HG02852 (cell line): Measurements from ENCODE around the gene NCKAP5.
A peak's percentile ranks its signal among the peaks of the same experiment; 100 is the strongest.

ENCODE experiments used
- ATAC-seq: cut with Tn5 transposase; IDR thresholded peaks from one replicate; pipeline ENCODE4 v1.9.1; 2021; ENCODE audit warnings: mild to moderate bottlenecking, moderate library complexity; ENCODE audit not compliant: unreplicated experiment

NCKAP5 gene

DNA sequence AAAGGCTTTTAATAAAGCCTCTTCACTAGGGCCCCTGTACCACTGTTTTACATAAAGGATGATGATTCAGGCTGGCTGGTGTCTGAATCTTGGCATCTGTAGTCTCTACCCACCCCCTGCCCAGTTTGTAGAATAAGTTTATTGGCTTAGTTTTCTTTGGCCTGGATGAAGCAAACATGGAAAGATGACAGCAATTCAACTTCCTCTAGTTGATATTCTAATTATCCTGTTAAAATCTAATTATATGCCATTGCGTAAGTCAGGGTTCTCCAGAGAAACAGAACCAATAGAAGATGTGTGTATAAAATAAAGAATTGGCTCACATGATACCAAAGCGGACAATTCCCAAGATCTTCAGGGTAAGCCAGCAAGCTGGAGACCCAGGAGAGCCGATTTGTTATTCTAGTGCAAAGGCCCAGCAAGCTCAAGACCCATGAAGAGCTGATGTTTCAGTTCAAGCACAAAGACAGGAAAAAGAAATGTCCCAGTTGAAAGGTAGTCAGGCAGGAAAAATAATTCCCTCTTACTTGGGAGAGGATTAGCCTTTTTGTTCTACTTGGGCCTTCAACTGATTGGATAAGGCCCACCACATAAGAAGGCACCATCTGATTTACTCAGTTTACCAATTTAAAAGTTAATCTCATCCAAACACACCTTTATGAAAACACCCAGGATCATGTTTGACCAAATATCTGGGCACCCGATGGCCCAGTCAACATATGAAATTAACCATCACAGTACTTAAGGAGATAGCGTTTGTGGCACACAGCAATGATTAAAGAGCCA, 815.6 kb downstream of the NCKAP5 start:
- no peak for ATAC-seq

DNA sequence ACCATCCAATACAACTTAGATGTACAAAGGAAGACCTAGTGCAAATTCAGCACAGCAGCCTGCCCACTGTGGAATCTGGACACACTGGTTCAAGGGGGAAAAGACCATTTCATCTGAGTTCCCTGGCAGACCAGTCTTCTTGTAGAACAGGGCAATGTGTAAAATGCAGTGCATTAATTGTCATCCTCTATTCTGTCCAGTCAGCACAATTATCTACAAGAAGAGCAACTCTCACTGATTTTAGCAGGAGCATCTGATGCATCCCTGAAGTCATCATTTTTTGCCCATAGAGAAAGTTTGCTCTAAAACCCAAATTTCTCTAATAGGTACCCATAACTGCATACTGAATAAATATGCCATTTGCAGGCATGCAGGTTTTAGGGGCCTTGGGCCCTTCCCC, 816.4 kb downstream of the NCKAP5 start:
- no peak for ATAC-seq

DNA sequence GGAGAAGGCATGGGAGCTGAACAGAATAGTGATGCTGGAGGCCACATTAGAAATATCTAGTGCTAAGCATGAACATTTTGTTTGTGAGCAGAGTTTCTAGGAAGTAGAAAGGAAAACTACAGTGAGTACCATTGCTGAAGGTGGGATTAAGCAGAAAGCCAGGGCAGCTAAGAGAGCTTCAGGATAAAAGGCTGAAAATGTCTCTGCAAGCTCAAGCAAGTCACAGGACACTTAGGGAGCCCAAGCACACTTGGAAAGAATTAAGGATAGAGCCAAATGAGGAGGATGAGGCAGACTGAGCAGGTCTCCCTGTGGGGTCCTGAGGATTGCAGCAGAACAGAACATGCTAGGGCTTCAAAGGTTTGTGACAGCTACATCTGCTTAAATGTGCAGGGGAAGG, 817.7 kb downstream of the NCKAP5 start:
- no peak for ATAC-seq

DNA sequence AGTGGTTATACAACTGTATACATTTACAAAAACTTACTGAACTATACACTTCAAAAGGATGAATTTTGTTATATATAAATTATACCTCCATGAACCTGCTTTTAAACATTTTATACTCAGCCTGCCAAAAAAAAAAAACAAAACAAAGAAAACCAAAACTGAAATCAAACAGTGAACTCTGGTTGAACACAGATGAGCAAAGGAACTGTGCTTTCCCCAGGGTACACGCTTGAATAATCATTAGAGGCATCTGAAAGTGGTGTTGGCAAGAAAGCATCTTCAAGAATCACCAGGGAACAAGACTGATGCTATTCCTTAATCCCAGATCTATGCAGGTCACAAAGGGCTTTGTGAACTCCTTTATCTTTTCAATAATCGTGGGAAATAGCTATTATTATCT, 821.2 kb downstream of the NCKAP5 start:
- peak; percentile 74 for ATAC-seq

DNA sequence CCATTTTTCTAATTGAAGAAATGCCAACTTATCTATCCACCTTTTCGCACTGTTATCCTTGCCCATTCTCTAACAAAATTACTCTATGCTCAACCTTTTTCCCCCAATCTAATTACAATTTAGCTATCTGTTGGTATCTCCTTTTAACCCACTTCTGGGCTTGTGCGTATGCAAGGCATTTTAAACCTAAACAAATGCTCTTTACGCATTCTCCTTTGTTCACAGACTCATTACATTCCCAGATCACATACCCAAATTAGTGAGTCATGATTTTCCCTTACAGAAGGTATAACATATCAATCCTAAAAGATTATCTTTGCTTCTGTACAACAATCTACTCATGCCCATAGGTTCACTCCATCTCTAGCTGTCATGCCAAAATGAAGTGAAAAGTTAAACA, 826.5 kb downstream of the NCKAP5 start:
- ATAC-seq = no peak

DNA sequence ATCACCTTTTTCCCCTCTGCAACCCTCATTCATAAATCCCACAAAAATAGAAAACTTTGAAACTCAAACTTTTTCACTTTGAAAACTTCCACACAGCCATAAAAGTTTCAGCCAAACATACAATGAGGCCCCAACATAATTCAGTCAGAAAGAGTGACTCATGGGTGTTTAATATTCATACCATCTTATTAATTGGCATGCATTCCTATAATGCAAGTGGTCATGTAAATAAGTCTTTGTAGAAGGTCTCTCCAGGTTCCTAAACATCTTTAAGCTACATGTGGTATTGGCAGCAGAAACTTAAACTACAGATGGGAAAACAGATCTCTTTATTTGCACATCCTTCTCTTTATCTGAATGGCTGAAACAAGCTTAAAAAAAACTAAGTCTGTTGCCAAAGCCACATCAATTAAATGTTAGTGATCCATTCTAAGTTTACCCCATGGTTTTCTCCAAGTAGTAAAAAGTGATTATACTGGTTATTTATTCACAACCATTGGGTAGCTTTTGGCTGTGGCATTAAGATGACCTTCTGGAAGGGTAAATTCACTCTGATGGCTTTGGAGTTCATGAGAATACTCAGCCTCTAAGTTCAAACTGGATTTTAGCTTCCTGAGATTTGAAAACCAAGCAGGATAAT, 828.1 kb downstream of the NCKAP5 start:
- no peak for ATAC-seq

DNA sequence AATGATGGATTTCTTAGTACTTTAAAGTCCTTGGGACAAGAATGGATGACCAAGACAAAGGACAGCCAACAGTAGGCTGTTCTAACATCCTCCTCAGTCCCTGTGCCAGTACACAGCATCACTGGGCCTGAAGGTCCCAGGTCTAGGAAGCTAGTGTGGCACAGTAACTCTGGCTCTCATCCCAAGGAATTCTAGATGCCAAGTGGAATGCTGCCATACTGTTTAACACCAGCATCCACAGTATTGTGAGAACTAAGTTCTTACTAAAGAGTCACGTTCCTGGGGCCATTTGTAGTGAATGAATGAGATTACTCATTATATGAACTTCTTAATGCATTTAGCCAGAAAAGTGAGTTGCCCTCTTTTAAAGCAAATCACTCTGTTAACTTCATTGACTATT, 830.0 kb downstream of the NCKAP5 start:
- no peak for ATAC-seq

DNA sequence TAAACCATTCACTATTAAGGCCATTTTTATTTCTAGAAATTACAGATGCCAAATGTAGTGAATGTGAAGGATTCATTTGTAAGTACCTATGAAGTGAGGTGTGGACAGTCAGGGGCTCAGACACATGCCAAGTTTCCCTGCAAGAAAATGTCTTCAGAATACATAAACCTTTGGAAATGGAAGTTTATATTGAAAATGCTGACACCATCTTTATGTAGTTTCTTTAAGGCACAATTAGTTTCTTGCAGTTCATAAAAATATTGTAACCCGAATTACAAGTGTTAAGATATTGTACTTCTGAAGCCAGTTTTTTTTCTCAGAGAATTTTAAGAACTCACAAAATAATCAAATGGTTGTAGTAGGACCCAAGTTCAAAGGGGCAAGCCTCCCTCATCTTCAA, 832.2 kb downstream of the NCKAP5 start:
- no peak for ATAC-seq

DNA sequence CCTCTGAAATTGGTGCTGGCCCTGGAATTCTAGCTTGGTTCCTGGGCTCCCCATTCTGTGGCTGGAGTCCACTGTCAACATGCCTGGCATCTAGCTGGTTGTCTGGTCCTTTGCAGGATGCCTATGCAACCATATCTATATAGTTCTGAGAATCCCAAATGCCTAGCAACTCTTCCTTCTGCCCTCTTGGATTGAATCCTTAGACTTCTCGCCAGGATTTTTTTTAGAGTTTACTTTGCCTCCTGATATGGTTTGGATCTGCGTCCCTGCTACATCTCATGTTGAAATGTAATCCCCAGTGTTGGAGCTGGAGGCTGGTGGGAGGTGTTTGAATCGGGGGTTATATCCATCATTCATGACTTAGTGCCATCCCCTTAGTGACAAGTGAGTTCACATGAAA, 833.3 kb downstream of the NCKAP5 start:
- no peak for ATAC-seq

DNA sequence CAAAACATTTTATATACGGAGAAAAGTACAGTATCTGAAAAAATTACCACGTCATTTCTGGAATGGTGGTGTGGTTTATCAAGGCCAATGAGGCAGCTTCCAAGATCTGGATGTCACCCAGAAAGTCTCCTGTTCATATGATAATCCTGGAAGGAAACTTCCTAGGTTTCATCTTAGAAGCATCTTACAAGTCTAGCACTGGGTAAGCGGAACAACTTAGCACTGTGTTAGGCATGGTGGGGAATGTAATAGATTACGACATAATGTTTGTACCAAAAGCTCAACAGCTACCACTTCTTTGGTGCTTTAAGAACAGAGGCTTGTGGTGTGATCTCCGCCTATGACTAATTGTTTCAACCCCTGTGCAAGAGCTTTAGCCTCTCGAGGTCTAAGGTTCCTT, 835.2 kb downstream of the NCKAP5 start:
- no peak for ATAC-seq

DNA sequence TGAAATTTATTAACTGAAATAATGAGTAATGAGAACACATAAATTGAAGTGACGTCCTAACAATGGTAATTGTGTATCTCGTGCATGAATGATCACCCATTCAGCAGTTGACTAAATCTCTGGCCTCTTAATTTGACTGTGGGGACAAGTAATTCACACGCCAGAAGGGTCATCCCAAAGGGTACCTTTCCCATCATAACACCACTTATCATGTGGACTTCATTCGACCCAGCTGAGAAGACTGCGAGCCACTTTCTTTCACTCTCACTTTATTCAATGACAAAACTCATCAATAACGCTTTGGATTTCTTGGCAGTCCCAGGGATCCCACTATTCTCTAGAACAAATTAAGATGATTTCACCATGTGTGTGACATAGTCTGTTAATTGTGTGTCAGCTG, 835.6 kb downstream of the NCKAP5 start:
- ATAC-seq = no peak

DNA sequence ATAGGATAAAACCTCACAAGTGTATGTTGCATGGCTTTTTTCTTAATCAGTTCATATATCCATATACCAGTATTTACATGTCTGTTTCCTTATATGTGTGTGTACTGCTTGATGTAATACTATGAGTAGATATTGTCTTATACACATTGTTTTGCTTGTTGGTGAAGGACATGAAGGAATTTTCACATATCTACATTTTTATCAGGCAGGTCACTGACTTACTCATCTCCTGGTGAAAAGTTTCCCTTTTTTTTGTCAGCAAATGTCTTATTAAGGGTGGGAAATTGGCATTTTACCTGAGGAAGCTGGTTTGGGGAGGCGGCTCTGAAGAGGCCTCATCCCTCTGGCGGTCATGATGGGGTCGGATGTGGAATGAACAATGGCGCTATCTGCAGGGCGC, 836.8 kb downstream of the NCKAP5 start:
- no peak for ATAC-seq

DNA sequence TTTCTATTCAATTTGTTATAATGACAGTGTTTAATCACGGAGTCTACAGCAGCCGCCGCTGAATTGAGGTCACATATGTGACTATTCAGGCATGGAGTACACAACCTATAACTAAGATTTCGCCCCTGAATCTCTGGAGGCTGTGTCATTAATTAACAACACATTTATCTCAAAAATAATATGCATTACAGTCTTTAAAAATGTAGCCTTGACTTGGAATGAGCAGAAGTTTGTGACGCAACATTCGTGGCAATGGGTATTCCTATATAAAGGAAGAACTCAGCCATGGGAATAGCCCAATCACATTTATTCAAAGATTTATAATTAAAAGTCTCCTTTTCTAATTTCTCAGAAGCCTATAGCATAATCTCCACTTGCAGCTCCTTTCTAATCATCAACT, 837.7 kb downstream of the NCKAP5 start:
- no peak for ATAC-seq

DNA sequence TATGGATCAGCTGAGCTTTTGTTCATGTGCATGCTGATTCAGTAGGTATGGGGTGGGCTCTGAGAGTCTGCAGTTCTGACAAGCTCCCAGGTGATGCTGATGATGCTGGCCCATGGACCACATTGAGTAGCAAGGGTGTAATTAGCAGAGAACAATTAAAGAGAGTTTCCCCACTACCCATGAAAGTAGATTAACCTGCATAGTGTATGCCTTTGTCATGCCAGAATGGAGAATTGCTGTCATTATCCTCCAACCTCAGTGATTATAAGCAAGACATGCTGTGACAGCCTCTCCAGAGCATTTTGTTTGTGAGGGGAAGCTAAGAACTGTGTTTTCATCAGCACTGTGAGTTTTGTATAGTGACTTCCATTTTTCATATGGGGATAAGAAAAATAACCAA, 838.7 kb downstream of the NCKAP5 start:
- ATAC-seq = no peak

DNA sequence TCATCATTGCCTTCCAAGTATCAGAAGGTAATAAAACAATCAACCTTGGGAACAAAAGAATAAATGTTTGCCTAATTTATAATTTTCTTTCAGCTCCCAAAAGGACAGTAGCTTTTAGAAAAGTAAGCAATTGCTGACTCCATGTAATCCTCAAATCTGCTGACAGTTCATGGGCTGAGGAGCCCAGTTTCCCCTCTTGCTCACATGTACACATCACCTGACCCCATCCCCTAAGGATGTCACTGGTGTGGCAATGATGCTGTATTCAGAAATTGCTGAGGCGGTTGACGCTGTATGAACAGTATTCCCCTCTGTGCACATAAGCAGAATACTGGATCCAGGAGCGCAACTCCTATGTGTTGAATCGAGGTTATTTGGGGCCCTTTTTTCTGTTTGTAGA, 842.1 kb downstream of the NCKAP5 start:
- no peak for ATAC-seq

DNA sequence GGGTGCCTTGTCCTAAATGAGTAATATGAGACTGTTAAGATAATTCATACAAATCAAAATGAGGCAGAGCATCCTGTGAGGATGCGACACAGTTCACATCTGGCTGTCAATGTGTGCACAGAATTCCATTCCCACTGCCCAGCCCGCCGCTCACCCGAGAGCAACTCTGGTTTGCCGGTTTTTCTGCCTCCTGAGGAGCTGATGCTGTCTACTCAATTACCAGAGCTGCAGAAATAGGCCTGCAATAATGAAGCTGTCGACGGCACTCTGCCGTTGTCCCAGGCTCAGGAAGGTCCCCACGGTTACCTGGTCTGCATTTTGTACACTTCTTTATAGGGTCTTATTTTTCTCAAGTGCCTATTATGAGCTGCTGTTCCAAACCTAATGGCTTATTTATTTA, 842.5 kb downstream of the NCKAP5 start:
- no peak for ATAC-seq

DNA sequence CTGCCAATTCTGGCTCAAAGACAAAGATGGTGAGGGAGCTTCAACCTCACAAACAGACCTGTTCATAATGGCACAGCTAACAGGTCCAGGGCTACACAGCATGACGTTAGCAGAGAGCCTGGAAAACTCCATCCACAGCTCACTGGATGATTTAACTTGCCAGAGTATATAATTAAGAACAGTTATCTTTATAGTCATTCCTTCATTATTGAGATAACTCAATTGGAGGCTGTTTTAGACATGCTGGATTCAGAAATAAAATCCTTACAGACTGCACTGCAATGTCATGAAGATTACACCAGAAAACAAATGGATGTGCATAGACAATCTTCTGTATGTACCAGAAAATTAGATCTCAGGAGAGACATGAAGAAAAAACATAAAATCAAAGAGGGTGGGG, 843.1 kb downstream of the NCKAP5 start:
- ATAC-seq = no peak

DNA sequence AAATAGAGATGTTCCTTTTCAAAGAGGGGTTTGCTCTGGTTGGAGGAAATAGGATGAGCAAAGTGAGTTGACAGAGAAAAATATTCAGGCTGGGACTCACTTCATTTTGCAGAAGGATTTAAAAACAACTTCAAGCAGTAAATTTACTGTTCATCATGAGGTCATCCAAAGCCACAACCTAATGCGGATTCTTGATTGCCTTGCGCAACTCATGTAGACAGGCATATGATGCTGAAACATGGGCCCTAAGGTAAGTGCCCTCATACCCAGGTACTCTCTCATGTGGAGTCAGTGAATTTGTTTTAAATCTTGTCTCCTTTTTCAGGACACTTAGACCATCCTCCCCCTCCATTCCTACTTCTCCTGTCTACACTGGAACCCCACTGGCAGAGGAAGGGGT, 846.3 kb downstream of the NCKAP5 start:
- ATAC-seq = no peak

DNA sequence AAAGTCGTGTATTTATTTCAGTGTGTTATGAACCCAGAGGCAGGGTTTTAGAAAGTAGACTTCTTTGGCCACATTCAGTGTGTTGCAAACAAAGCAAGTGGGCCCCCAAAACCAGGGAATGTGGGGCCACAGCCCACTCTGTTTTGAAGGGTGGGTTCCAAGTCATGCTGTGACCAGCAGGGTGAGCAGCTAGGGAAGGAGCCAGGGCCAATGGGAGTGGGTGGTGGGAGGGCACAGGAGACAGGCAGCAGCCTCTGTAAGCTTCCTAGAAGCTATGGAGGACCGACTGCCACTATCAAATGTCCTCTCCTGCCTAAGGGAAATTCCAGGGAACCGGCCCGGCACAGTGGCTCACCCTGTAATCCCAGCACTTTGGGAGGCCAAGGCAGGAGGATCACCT, 847.9 kb downstream of the NCKAP5 start:
- ATAC-seq = no peak

DNA sequence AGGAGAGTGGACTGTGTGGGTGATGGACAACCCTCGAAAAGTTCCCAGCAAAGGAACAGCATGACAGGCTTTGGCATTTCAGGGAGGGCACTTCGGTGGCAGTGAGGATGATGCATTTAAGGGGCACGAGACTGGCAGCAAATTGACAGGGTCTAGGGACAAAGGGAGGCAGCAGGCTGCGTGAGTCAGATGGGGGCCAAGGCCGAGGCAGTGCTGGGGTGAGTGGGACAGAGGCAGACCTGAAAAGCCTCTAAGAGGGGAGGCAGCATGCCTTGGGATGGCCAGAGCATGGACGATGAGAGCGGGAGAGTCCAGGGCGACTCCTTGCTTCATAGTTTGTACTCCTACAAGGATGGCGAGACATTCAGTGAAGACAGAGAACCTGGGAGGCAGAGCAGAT, 848.8 kb downstream of the NCKAP5 start:
- ATAC-seq = no peak

DNA sequence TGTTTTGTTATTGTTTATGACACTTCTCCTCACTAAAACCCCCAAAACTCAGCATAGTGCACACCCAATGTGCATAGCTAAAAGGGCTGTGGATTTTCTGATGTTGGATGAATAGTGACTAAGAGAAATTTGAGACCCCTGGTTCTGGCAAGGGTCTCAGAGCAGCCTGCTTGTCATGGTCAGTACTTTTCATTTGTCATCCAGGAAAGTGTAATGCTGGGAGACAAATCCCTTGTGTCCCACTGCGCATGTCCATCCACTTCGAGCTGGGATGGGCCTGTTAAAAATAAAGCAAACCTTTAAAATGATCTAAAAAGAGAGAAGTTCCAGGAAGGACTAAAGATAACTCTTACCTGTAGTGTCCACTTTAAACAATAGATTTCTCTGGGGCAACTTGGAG, 851.3 kb downstream of the NCKAP5 start:
- no peak for ATAC-seq

DNA sequence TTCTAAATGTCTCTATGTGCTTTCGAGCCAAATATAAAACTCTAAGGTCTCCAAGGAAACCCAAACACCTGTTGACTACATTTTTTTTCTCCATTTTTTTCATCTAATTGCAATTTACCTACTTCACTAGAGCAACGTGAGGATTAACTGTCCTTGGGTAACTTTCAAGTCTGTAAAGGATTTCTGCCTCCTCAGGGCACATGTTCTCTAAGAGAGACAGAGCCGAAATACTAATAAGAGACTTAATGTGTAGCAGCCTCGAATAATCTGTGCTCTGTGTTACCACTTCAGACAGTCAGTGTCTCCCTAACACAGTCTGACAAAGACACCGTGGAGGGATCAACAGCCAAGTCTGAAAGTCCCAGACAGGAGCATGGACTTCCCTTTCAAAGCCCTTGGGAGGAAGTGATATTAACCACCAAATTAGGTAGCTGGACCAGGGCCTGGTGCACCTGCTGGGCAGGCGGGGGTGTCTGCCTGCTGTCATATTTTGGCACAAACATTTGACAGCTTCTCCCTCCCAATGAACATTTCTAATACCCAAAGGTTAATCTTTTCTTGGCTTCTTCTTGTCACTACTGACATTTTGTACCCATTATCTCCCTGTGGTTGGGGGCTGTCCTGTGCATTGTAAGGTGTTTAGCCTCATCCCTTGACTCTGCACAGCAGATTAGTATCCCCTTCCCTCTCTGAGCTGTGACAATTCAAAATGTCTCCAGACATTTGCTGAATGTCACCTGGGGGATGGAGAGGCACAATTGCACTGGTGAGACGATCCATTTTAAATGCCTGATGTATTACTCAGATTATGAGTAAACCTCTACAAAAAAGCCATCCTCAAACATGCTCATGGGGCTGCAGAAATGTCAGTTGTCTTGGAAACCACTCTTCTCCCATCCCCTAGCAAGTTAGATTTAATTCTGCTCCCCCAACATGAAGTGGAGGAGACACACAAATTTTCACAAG, 852.6 kb downstream of the NCKAP5 start:
- ATAC-seq = no peak
